Mucosa of descending colon (tissue), 3 donors: ENCODE data around the gene ACAP1. TPM values are rescaled to one million over a fixed set of nuclear protein-coding genes. Genes with fewer than 3 reads are reported as not detected.

Experiments
- ATAC-seq: fragments of 200-7000 bp; cut with Tn5 transposase; one replicate; pipeline ENCODE4 v1.9.1; 2020; ENCODE audit warnings: mild to moderate bottlenecking, moderate library complexity
- DNase-seq, 3 donors: peaks; one replicate each; pipeline ENCODE4 v3.0.0-alpha.2; 2020
- H3K36me3 ChIP-seq: fragments of 200-600 bp; one replicate; pipeline ENCODE4 v1.8.0; 2021; ENCODE audit warnings: low read depth, mild to moderate bottlenecking
- H3K4me1 ChIP-seq: fragments of 200-600 bp; one replicate; pipeline ENCODE4 v1.8.0; 2021; ENCODE audit warnings: low read depth, mild to moderate bottlenecking
- H3K4me3 ChIP-seq: fragments of 200-600 bp; one replicate; pipeline ENCODE4 v1.8.0; 2021; ENCODE audit warnings: mild to moderate bottlenecking
- H3K9me3 ChIP-seq: fragments of 200-600 bp; one replicate; pipeline ENCODE4 v1.8.0; 2021; ENCODE audit warnings: mild to moderate bottlenecking
- intact Hi-C, 2 donors: fragments of 100-400 bp; cut with DNase I in 1 of 2; cut with micrococcal nuclease in 1 of 2; formaldehyde crosslinking; loops; one replicate each; pipeline versions ENCODE4 v1.11.0 to v1.11.1; 2022; cut with DNase I, micrococcal nuclease
- long read RNA-seq, 2 donors: library from polyadenylated mRNA; unstranded; transcript quantifications; one replicate each; pipeline ENCODE4 v2.0.0, GENCODE V29; 2019 to 2021
- total RNA-seq, 3 donors: library from RNA; stranded (reverse); fragmentation: NEBNext Ultra II Directional in 2 of 3; extraction: Animal tissue kit (Norgen Biotek cat#: 25700) in 2 of 3; gene quantifications; one replicate each; pipeline versions ENCODE4 v1.2.1 to v1.2.4, GENCODE V29; 2021 to 2023
- TF ChIP-seq, protein P1 (sequence below): fragments of 200-600 bp; IDR thresholded peaks from one replicate; pipeline ENCODE4 v1.8.0; 2022; ENCODE audit warnings: antibody characterized with exemption, mild to moderate bottlenecking
- donor health status: DM: no; HTN: no; CAD: no; lungs with moderate emphysema.
- donor health status: DM: no; HTN: no; CAD: no.
- donor health status: DM: no; HTN: yes; CAD: no.

The ACAP1 gene
- total RNA-seq = 10 to 100 TPM in 2 of 3 donors, 1 to 10 TPM in 1; 9.2 to 16.5 (median 11.2) TPM
- long read RNA-seq, donor 1, transcript ACAP1-201 (22 exons, 2,512 nt) = major isoform, 7 of 12 reads
- long read RNA-seq, donor 1, partial matches to known transcripts = 0 of 12 reads
- long read RNA-seq, donor 1, other reads (novel, unspliced or antisense) = 5 of 12 reads
- long read RNA-seq, donor 2, partial matches to known transcripts = 1 of 6 reads
- long read RNA-seq, donor 2, other reads (novel, unspliced or antisense) = 2 of 6 reads

DNA sequence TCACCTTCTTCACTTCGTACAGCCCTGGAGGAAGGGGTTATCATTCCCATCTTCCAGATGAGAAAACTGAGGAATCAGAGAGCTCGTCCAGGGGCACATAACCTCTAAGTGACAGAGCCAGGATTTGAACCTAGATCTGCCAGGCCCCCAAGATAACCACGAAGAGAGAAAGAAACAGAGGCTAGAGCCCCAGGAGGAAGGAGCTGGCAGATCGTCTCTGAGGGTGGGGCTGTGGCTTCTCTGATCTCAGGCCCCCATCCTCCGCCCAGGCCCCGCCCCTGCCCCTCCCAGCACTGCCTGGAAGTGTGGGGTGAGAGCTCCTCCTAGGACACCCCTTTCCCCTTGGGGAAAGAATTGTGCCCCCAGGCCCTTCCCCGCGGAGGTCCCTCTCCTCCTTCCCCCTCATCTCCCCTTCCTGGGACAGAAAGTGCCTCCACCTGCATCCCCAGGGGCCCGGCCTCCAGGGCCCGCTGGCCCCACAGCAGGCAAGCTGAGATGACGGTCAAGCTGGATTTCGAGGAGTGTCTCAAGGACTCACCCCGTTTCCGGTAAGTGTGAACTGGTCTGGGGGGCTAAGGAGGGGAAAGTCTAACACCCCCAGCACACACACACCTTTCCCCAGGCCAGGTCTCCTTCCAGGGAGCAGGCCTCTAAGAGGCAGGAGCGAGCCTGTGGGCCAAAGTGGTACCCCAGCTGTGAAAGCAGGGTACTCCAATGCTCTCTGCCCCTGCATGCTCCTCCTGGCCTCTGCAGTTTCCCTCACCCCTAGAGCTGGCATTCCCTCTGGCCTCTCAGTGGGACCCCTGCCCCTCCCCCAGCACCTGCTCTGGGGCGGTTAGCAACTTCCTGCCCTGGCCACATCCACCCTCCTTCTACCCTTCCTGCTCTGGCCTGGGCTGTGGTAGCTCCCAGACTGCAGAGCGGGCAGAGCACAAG is at the start of gene ACAP1:
TSS of gene ACAP1 (plus strand) at position 290 of the 936 bp plus-strand sequence. CDS start at position 496, 206 bp downstream.
- no peaks in the 10 kb centered on the region for H3K36me3 ChIP-seq
- peak; percentile 92 for ATAC-seq
- no peaks in the 10 kb centered on the region for H3K4me1 ChIP-seq
- H3K4me3 ChIP-seq = peak within 1 kb of the TSS; percentile 4
- intact Hi-C loops = no loop called here
- no peaks in the 10 kb centered on the region for H3K9me3 ChIP-seq
- DNase-seq = peak; percentile 72 to 92 (median 82)
- TF ChIP-seq, protein P1, sequence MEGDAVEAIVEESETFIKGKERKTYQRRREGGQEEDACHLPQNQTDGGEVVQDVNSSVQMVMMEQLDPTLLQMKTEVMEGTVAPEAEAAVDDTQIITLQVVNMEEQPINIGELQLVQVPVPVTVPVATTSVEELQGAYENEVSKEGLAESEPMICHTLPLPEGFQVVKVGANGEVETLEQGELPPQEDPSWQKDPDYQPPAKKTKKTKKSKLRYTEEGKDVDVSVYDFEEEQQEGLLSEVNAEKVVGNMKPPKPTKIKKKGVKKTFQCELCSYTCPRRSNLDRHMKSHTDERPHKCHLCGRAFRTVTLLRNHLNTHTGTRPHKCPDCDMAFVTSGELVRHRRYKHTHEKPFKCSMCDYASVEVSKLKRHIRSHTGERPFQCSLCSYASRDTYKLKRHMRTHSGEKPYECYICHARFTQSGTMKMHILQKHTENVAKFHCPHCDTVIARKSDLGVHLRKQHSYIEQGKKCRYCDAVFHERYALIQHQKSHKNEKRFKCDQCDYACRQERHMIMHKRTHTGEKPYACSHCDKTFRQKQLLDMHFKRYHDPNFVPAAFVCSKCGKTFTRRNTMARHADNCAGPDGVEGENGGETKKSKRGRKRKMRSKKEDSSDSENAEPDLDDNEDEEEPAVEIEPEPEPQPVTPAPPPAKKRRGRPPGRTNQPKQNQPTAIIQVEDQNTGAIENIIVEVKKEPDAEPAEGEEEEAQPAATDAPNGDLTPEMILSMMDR = no peak

GRCh38 chr17:7289256-7290032 is 46.9 kb upstream of the ACAP1 start:
- intact Hi-C loops = no loop called here
- DNase-seq = no peak
- no peaks in the 10 kb centered on the region for H3K9me3 ChIP-seq
- H3K36me3 ChIP-seq = no peaks in the 10 kb centered on the region
- H3K4me1 ChIP-seq = peaks cover 8% of the 10 kb centered on the region
- ATAC-seq = no peak
- H3K4me3 ChIP-seq = no peak overlapping the region
- TF ChIP-seq, protein P1 = no peak

DNA sequence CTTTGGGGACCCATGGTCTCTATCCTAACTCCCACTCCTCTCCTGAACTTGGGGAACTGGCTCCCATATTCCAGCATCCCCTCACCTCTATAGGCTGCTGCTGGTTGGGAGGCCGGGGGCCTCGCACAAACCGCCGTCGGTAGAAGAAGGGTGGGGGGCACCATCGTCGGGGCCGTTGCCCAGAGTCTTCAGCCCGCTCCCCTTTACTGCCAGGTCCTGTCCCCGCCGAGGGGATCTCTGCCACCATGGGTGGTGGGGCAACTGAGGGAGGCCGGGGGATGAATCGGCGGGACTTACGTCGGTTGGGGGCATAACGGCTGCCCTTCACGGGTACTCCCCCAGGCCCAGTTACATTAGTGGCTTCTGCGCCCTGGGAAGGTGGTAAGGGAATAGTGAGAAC is 46.2 kb upstream of the ACAP1 start:
- no peaks in the 10 kb centered on the region for H3K9me3 ChIP-seq
- intact Hi-C loops = no loop called here
- DNase-seq (no peak), ATAC-seq (no peak)
- no peaks in the 10 kb centered on the region for H3K36me3 ChIP-seq
- H3K4me1 ChIP-seq = peaks cover 10% of the 10 kb centered on the region
- TF ChIP-seq, protein P1 = no peak
- H3K4me3 ChIP-seq = no peak overlapping the region

- no peak for ATAC-seq
Observed at GRCh38 chr17:7290685-7291084, 45.6 kb upstream of the ACAP1 start.

DNA sequence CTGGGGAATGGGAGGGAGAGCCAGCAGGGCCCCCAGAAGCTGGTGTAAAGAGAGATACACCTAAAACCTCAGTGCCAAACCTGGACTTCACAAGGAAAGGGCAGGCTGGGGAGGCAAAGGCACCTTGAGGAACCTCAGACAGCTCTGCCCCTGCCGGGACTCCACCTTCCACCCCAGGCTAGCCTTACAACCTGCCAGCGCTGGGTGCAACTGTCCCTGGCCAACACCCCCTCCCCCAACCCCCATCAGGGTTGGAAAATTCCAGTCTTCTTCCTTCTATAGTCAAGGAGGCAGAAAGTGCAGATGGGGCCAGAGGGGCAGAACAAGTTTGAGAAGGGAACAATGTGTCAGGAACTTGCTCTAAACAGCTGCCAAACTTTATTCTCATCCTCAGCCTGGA is 44.1 kb upstream of the ACAP1 start:
- ATAC-seq = no peak
- intact Hi-C loops = no loop called here

More at GRCh38 chr17:7290685-7291084, 45.6 kb upstream of the ACAP1 start:
- H3K9me3 ChIP-seq = no peaks in the 10 kb centered on the region
- no peak for DNase-seq
- intact Hi-C loops = no loop called here
- no peak overlapping the region for H3K4me3 ChIP-seq
- TF ChIP-seq, protein P1 = no peak
- no peaks in the 10 kb centered on the region for H3K36me3 ChIP-seq
- peaks cover 14% of the 10 kb centered on the region for H3K4me1 ChIP-seq

More for the DNA sequence above, 44.1 kb upstream of the ACAP1 start:
- TF ChIP-seq, protein P1 = no peak
- Histone ChIP-seq H3K4me3 (no peak overlapping the region), H3K9me3 (no peaks in the 10 kb centered on the region), H3K4me1 (peaks cover 23% of the 10 kb centered on the region), H3K36me3 (no peaks in the 10 kb centered on the region)
- no peak for DNase-seq
